HG03175 (cell line): ENCODE data around the gene CDK19.
"Not testable (repeated sequence)": the region's sequence is repeated elsewhere in the genome, so short reads cannot be mapped to it uniquely, and the experiment has no call there.

ENCODE experiments used
- ATAC-seq: cut with Tn5 transposase; IDR thresholded peaks from one replicate; pipeline ENCODE4 v1.9.1; 2021; ENCODE audit warnings: mild to moderate bottlenecking, moderate library complexity; ENCODE audit not compliant: unreplicated experiment

CDK19 gene

GRCh38 chr6:110814102-110815014 lies 911 bp downstream of the CDK19 start:
- peak; percentile 25 for ATAC-seq

GRCh38 chr6:110813338-110814101 lies 1.7 kb downstream of the CDK19 start:
- ATAC-seq: no peak

DNA sequence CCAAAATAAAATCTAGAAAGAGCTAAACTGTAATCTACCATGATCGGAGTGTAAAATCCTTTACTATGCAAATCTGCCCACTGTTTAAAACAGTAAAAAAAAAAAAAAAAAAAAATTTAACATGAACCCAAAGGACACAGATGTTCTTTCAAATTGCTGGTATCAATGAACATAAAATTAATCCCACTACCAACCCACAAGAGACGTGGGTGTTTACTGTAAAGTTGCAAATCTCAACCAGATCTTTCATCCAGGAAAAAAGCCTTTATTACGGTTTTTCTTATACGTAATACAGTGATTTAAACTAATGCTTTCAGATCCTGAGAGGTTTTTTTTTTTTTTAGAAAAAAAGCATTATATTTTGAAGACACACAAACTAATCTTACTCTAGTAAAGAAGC lies 2.5 kb downstream of the CDK19 start:
- ATAC-seq: no peak

DNA sequence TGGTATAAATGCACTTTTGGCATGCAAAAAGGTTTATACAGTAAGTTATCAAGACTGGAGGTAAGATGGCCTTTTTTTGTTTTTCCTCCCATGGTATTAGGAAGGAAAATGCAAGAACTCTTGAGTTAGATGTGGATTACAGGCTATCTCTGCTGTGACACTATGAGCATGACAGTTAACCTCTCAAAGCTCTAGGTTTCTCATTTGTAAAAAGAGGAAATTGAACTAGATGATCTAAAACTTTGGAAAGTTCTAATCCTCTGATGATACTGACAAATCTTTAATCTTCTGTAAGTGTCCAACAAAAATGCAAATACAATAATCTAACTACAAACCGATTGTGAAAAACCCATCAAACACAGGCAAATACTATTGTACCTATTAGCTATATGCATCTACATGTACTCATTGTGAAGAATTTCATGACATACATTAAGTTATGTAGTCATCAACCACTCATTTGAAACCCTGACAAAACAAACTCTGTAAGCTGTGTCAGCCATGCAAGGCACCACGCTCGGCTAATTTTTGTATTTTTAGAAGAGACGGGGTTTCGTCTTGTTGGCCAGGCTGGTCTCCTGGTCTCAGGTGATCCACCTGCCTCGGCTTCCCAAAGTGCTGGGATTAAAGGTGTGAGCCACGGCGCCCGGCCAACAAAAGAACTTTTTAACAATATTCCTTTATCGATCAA lies 4.2 kb downstream of the CDK19 start:
- ATAC-seq: peak; percentile 19

GRCh38 chr6:110809792-110810191 lies 5.5 kb downstream of the CDK19 start:
- no peak for ATAC-seq

DNA sequence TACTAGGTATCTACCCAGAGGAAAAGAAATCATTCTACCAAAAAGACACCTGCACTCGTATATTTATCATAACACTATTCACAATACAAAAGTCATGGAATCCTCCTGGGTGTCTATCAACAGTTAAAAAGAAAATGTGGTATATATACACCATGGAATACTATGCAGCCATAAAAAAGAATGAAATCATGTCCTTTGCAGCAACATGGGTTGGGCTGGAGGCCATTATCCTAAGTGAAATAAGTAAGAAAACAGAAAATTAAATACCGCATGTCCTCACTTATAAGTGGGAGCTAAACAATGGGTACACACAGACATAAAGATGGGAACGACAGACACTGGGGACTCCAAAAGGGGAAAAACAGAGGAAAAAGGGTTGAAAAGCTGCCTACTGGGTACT lies 13.1 kb downstream of the CDK19 start:
- ATAC-seq: not testable (repeated sequence)

GRCh38 chr6:110800839-110801196 lies 14.5 kb downstream of the CDK19 start:
- ATAC-seq: no peak

DNA sequence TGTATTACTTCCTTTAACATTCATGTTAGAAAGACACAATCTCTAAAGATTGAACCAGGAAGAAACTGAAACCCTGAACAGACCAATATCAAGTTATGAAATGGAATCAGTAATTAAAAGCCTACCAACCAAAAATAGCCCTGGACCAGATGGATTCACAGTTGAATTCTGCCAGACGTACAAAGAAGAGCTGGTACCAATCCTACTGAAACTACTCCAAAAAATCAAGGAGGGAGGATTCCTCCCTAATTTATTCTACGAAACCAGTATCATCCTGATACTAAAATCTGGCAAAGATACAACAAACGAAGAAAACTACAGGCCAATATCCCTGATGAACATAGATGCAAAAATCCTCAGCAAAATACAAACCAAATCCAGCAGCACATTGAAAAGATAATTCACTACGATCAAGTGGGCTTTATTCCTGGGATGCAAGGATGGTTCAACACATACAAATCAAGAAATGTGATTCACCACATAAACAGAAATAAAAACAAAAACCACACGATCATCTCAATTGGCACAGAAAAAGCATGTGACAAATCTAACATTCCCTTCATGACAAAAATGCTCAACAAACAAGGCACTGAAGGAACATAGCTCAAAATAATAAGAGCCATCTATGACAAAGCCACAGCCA lies 15.0 kb downstream of the CDK19 start:
- ATAC-seq: no peak

DNA sequence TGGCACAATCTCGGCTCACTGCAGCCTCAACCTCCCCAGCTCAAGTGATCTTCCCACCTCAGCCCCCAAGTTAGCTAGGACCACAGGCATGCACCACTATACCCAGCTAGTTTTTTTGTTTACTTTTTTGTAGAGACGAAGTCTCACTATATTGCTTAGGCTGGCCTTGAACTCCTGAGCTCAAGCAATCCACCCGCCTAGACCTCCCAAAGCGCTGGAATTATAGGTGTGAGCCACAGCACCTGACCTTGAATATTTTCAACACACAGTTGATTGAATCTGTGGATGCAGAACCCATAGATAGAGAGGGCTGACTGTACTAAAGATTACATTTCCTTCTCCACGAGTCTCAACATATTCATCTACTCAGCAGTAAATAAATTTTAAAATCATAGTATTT lies 15.6 kb downstream of the CDK19 start:
- no peak for ATAC-seq

DNA sequence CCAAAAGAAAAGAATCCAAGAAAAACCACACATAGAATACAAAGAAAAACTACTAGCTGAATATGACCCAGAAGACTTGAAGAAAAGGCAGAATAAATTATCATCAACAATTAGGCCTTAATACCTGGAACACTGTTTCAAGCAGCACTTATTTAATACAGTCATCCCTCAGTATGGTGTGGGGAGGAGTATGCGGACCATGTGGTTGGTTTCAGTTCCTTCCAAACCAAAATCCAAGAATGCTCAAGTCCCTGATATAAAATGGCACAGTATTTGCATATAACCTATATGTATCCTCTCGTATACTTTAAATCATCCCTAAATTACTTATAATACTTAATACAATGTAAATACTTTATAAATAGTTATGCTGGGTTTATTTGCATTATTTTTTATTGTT lies 16.1 kb downstream of the CDK19 start:
- ATAC-seq: no peak

- ATAC-seq: no peak
Measured at GRCh38 chr6:110795271-110795670, 20.0 kb downstream of the CDK19 start.

- no peak for ATAC-seq
Measured at GRCh38 chr6:110786696-110787095, 28.6 kb downstream of the CDK19 start.

DNA sequence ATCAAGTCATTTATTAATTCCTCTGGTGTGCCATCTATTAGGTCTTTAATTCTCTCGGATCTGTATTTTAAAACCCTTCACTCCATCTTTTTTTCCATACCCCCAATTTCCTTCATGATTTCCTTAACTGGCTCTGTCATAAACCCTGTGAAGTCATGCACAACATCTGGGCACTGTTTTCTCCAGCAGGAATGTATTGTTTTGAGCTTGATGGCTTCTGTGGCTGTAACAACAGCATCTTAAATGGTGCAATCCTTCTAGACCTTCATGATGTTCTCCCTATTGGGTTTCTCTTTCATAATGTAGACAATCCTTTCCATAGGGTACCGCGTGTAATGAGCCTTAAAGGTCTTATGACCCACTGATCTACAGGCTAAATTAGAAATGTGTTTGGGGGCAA lies 29.0 kb downstream of the CDK19 start:
- no peak for ATAC-seq

GRCh38 chr6:110784610-110784979 lies 30.7 kb downstream of the CDK19 start:
- ATAC-seq: peak; percentile 24

DNA sequence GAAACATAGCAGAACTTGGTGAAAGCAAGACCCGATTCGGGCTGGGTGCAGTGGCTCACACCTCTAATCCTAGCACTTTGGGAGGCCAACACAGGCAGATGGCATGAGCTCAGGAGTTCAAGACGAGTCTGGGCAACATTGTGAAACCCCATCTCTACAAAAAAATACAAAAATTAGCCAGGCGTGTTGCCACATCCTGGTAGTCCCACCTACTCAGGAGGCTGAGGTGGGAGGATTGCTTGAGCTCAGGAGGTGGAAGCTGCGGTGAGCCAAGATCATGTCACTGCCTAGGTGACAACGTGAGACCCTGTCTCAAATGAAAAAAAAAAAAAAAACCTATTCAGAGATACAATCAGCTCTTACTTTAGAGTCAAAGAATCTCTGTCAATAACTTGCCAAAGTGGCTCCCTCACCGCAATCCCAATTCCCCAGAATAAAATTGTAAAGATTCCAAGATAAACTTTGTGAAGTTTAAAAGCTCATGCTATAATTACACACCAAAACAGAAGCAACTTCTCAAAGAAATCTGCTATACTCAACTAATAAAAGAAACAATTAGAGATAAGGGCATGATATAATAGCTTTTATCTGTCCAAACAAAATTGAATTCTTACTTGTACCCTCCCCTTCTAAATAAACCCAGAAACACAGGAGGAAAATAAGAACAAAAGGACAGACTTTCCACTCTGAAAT lies 33.6 kb downstream of the CDK19 start:
- no peak for ATAC-seq

DNA sequence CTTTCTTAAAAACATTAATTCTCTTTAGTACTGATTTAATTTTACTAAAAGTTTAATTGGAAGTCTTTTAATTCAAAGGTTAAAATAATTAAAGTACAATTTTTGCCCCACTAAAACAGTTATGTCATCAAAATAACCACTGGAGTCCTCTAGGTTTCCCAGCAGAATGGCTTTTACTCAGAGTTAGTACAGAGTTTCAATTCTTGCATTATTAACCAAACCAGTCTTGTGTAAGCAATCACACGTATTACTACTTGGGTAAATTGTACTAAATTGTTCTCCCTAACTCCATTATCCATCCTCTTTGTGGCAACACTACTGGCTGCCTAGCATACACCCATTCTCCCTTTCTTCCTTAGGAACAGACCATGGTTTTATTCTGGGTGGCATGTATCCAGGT lies 36.9 kb downstream of the CDK19 start:
- no peak for ATAC-seq

GRCh38 chr6:110777636-110778035 lies 37.6 kb downstream of the CDK19 start:
- ATAC-seq: no peak

DNA sequence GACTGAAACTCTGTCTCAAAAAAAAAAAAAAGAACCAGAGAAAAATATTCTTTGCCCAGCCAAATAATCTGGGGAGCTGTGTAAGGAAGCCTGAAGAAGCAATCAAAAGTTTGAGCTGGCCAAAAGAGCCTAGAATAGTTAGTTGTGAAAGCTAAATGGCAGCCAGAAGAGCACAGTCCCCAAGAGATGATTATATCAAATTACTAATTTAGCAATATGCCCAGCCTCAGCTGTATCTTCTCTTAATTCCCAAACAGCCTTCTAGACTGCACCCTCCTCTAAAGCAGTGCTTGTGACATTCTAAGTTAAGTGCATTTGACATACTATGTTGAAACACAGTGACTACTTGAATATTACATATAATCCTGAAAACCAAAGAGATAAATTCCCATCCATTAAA lies 38.9 kb downstream of the CDK19 start:
- no peak for ATAC-seq

DNA sequence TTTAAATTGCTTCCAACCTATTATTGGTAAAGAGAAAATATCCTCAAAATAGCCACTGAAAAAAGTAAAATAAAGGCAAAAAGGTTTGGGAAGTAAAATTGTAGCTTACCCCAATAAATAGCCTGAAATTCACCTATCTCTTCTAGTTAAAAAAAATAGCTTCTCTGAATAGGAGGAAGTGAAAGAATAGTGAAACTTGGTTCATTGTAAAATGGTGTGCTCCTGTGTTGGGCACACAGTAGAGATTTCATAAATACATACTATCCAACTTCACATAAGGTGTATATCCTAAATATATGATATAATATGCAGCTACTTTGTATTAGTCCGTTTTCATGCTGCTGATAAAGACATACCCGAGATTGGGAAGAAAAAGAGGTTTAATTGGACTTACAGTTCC lies 45.3 kb downstream of the CDK19 start:
- ATAC-seq: no peak

GRCh38 chr6:110768057-110768456 lies 47.2 kb downstream of the CDK19 start:
- no peak for ATAC-seq

- ATAC-seq: no peak
Measured at GRCh38 chr6:110761371-110761770, 53.9 kb downstream of the CDK19 start.
